Smooth muscle cell of the brain vasculature (primary cell): Measurements from ENCODE around the gene OXCT2.
"Not testable (repeated sequence)": the region's sequence is repeated elsewhere in the genome, so short reads cannot be mapped to it uniquely, and the experiment has no call there.

Experiments used
- DNase-seq: peaks from one replicate; pipeline ENCODE4 v3.0.0-alpha.2; 2012; ENCODE audit warnings: low read depth, low spot score

The OXCT2 gene

DNA sequence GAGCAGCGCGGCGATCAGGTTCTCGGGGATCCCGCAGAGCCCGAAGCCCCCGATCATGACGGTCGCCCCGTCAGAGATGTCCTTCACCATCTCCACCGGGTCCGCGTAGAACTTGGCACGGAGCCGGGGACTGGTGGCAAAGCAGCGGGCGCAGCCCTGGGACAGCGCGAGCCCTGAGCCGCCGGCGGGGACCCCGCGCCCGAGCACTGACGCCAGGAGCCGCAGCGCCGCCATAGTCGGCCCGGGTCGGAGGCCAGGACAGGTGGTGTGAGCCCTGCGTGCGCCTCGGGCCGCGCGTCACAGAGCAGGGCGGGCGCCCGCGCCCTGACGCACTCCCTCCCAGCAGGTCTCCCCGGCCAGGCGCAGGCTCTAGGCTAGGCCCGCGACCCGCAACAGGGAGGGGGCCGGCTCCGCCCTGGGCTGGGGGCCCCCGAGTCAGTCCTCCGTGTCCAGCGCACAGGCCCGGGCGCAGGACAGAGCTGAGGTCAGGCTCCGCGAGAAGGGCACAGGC lies at the start of gene OXCT2:
Gene OXCT2 (minus strand): TSS at position 327 of the 511 bp plus-strand sequence. CDS start 93 bp downstream, at position 234.
- not testable (repeated sequence) for DNase-seq

DNA sequence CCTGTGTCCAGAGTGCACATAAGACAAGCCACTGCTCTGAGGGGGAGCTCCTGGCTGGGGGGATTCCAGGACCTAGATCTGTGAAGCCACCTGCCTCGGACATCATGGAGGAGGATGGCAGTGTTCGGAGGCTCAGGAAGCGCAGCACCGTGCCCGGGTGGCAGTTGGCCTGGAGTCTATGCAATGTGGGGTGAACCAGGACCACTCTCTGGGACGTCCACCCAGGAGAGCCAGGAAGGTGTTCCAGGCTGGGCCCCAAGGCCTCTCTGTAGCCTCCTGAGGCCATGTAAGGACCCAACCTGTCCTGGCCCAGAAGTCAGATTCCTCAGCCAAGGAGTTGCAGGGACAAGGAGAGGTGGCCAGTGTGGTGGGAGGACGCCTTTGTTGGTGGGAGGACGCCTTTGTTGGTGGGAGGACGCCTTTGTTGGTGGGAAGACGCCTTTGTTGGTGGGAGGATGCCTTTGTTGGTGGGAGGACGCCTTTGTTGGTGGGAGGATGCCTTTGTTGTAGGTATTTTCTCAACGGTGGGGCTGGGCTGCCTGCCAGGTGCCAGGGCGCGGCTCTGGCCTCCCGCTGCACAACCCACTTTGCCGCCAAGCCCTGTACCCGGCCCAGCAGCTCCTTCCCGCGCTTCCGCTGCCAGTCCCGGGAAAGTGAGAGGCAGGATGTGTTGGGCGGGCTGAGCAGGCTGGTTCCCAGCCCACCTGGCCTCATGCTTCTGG lies 48.1 kb upstream of the OXCT2 start:
- DNase-seq: no peak

DNA sequence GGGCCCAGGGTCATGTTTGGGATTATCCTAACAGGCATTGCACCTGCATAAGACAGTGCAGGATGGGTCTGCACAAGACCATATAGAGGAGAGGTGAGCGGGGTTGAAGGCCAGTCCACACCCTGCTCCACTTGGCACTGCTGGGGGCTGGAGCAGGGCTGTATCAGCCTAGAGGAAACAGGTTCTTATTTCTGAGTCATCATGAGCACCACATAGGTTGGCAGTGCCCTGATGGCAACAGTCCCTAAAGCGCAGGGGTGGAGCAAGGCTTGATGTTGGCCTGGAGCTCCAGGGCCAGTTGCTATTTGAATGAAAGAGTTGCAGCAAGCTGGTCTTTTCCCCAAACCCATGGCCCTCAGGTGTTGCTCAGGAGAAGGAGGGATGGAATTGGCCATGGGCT lies 47.3 kb upstream of the OXCT2 start:
- no peak for DNase-seq

DNA sequence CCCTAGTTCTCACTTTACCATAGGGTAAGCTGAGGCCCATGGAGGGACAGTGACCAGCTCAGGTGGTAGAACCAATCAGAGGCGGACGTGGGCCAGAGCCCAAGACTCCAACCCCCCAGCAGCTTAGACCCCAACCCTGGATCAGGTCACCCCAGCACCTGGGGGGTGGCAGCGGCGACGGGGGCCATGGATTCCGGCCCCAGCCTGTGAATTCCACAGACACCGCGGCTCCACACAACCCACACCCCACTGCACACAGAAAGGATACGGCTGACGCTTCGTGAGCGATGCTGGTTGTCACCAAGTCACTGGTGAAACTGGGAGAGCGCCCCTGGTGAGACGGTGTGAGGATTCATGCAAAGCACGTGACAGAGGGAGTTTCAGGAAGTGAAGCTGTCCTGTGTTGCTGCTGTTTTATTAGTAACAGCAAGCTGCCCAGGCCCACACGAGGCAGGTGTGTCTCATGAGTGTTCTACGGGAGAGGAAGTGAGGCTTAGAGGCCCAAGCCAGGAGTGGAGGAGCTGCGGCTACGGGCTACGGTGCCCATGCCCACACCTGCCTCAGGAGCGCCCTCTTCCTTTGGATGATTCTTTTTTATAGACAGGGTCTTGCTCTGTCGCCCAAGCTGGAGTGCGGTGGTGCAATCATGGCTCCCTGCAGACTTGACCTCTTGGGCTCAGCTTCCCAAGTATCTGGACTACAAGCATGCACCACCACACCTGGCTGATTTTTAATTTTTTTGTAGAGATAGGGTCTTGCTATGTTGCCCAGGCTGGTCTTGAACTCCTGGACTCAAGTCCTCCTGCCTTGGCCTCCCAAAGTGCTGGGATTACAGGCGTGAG lies 46.2 kb upstream of the OXCT2 start:
- DNase-seq: not testable (repeated sequence)

DNA sequence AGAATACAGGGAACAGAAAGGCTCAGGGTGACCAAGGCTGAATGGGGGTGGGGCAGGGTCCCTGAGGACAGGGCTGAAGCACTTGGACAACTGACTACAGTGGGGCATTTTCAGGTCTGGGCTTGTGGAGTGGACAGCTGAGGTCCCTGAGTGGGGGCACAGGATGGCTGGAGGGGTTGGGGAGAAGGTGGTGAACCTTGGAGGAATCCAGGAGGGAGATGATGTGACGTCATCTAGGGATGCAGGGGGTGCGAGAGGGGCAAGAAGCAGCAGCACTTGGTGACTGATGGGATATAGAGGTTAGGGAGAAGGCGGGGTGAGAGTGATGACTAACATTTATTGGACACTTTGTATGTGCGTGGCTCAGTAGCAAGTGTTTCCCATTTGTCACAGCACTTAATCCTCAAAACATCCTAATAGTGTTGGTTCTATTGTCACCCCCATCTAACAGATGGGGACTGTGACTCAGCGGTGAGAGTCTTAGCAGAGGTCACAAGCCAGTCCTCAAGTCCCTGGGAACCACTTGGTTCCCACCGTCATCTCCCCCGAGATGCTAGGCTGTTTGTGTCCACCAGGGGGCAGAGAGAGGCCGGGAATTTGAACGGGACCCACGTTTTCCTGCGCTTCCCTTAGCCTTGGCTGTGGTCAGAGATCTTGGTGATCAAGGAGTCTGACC lies 45.4 kb upstream of the OXCT2 start:
- DNase-seq: peak; percentile 18

DNA sequence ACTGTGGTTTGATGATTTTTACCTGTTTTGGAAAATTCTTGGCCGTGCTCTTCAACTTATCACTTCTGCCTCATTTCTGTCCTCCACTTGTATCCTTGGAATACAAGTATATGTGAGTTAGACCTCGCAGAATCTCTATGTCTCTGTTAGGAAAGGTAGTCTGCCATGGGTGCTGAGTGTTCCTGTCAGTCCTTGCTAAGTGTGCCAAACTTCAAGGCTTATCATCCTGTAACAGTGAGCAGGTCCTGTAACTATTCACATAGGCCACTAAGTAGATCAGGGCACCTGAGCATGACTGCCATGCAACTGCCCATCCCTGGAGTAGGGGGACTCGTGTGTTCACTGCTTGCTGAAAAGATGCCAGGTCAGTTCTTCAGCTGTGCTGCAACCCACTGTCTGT lies 41.8 kb upstream of the OXCT2 start:
- no peak for DNase-seq

DNA sequence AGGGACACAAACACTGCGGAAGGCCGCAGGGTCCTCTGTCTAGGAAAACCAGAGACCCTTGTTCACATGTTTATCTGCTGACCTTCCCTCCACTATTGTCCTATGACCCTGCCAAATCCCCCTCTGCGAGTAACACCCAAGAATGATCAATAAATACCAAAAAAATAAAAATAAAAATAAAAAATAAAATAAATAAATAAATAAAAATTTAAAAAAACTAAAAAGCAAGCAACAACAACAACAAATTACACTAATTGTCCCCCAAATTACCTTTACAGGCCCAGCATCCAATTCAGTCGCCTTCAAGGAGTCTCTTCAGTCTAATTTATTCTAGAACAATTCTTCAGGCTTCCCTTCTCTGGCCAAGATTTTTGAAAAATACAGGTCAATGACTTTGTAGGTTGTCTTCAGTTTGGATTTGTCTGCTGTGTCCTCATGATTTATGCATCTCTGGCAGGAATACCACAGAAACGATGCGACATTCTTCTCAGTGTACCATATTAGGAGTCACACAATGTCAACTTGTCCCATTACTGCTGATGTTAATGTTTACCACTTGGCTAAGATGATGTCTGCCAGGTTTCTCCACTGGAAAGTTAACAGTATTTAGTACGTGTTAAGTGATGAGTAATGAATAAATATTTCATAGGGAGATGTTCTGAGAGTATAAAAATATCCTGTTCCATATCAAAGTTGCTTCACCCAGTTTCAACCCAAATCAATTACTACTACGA lies 37.8 kb upstream of the OXCT2 start:
- DNase-seq: no peak

DNA sequence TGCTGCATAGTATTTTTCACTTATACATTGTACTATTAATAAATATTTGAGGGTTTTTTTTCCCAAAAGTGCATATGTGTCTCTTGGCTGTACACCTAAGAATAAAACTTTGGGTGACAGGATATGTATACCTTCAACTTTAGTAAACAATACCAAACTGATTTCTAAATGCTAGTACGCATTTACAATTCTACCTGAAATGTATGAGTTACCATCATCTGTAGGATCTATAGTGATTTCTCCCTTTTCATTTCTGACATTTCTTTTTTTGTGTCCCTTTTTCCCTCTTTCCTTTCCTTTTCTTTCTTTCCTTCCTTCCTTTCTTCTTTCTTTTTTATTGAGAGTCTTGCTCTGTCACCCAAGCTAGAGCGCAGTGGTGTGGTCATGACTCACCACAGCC lies 34.2 kb upstream of the OXCT2 start:
- no peak for DNase-seq

DNA sequence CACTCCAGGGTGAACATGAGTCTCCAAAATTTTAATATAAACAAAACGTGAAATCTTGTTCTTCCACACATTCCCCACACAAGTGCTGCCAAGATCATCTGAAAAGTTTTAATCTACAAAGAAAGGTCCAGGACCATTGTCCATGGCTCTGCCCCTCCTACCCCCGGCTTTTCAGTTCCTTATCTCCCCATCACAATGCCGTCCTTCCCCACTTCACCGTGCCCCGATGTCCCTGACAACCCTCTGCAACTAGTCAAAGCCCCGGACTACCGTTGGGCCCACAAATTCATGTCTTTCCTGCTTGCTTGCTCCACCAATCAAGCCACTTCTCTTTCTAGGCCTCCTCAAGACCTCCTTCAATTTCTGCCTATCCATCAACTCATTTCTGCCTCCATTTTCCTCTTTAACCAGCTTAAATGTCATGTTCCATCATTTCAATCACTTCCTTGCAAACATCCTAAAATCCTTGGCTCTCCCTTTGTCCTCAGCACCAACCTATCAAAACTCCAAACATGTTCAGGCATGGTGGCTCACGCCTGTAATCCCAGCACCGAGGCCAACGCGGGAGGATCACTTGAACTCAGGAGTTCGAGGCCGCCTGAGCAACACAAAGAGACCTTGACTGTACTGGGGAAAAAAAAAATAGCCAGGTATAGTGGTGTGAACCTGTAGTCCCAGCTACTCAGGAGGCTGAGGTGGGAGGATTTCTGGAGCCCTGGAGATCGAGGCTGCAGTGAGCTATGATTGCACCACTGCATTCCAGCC lies 31.5 kb upstream of the OXCT2 start:
- no peak for DNase-seq

DNA sequence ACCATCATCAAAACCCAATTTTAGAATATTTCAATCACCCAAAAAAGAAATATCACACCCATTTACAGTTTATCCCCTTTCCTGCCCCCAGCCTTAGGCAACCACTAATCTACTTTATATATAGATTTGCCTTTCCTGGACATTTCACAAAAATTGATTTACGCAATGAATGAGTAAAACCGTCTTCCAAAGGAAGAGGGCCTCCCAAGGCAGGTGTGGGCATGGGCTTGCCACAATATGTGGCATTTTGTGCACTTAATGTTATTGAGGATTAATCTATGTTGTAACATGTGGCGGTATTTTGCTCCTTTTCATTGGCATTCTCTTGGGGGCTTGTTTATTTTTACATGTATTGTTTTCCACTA lies 29.3 kb upstream of the OXCT2 start:
- DNase-seq: no peak

DNA sequence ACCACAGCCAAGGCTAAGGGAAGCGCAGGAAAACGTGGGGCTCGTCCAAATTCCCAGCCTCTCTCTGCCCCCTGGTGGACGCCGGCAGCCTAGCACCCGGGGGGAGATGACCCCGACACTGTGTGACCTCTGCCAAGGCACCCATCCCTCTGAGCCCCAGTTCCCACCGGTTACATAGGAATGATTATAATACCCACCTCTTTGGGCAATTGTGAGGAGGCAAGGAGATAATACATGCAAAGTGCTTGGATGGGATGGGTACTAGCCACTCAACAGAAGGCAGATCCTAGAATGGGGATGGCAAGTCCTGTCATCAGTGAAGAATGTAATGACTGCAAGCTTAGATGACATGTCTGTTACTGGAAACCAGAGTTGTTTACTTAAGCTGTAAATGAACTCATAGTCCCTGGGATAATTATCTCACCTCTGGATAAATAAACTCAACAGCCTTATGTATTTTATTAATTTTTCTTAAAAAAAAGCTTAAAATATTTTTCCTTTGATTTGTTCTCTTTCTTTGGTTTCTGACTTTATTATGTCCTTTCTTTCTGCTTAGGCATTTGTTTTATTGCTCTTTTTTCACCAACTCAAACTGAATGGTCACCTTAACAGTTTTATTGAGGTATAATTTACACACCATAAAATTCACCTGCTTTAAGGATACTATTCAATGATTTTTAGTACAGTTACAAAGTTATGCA lies 28.8 kb upstream of the OXCT2 start:
- DNase-seq: no peak

DNA sequence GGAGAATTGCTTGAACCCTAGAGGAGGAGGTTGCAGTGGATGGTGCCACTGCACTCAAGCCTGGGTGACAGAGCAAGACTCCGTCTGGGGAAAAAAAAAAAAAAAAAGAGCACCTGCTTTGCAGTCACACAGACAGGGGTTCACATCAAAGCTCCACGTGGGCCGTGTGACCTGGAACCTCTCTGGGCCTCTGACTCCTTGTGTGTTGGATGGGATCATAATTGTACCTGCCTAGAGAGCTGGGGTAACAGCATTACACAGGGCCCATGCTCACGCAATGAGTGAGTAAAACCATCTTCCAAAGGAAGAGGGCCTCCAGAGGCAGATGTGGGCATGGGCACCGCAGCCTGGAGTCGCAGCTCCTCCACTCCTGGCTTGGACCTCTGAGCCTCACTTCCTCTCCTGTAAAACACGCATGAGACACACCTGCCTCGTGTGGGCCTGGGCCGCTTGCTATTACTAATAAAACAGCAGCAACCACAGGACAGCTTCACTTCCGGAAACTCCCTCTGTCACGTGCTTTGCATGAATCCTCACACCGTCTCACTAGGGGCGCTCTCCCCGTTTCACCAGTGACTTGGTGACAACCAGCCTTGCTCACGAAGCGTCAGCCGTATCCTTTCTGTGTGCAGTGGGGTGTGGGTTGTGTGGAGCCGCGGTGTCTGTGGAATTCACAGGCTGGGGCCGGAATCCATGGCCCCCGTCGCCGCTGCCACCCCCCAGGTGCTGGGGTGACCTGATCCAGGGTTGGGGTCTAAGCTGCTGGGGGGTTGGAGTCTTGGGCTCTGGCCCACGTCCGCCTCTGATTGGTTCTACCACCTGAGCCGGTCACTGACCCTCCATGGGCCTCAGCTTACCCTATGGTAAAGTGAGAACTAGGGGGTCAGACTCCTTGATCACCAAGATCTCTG lies 28.0 kb upstream of the OXCT2 start:
- not testable (repeated sequence) for DNase-seq

DNA sequence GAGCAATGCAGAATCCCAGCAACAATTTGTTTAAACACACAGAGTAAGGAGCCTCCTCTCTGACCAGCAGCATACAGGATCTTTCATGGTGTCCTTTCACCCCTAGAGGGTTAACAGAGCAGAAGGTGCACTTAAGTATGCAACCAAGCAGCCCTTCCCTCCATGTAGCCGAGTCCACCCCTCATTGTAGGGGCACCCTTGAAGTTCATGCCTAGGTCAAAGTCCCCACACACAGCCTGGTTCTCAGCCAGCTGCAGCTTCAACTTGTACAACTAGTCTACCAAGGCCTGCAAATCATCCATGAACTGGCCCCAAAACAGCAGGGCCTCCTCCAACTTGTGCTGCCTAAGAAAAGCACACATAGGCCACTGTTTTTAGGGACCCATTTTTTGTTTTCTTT lies 24.5 kb upstream of the OXCT2 start:
- DNase-seq: no peak

DNA sequence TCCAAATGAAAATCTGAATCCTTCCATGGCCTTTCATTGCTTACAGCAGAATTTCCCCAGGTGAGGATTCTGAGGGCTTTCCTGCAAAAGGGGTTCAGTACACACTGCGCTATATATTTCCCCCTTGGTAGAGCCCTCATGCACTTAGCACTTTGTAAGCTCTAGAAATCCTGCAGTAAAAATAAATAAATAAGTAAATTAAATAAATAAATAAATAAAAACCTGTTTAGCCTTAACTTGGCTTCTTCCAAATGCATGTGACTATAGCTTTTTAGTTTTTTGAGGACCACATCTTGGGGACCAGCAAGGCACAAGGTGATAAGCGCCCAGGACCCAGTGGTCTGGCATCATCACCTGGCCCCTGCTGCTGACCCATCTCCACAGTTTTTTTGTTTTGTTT lies 20.7 kb upstream of the OXCT2 start:
- DNase-seq: no peak

DNA sequence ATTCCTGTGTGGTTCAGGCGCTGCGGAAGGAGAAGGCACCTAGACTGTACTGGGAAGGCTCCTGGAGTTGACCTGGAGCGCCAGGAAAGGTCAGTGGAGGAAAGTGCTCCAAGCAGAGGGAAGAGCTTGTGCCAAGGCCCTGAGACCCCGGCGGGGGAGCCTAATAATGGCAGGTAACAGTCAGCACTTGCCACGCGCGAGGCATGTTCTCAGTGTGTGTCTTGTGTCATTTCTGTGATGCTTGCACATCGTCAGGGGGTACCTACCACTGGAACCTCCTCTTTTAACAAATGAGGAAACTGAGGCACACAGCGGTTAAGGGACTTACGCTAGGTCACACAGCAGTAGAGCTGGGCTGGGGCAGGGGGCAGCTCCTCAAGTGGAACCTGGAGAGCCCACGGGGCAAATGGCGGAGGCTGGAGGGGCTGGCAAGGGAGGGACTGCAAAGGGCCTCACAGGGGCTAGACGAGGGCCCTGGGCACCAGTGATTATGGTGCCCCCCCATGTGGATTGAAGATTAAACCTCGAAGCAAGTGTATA lies 18.5 kb upstream of the OXCT2 start:
- no peak for DNase-seq

DNA sequence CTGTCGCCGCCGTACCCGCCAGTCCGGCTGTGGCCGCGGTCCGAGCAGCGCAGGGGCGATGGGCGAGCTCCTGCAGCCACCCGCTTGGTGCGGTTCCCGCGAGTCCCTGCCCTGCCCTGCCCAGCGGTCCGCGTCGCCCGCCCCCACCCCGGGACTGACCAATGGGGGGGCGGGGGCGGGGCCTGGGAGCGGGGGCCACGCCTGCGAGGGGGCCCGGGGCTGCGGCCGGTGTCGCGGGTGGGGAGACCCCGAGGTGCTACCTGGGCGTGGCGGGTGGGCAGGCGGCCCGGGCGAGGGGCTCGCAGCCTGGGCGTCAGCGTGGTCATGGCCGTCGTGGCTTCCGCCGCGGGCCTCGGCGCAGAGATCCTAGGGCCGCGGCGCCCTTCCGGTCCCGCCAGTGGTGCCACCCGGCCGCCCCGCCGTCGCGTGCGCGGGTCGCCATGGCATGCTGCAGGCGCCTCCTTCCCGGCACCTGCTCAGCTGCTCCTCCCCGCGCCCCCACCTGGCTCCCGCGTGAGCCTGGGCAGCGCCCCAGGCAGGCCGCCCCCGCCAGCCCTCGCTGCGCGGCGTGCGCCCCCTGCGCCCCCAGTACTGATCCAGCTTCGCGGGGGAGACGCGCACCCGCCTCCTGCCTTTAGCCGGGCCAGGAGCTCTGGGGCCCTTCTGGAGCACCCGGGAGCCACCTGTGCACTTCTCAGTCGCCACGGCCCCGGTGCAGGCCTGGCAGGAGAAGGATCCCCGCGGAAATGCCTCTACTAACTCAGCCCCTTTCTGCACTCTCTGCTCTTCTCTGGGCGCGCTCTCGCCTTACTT lies 17.8 kb upstream of the OXCT2 start, which contains the start of gene BMP8B:
Gene BMP8B (minus strand): TSS at position 108 of the 813 bp plus-strand sequence. CDS start 380 bp downstream, outside the sequence.
- DNase-seq: no peak

DNA sequence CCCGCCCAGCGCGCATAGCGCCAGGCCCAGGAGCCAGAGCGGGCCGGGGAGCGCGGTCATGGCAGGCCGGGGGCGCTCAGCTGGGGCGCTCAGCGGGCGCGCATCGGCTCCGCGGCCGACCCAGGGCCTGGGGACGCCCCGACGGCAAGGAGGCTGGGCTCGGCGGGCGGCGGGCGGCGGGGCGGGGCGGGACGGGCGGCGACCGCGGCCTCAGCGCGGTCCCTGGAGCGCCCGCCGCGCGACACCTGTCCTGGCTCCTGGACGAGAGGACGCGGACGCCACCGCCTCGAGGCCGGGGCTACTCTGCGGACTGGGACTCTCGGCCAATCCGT lies 17.2 kb upstream of the OXCT2 start:
- no peak for DNase-seq

DNA sequence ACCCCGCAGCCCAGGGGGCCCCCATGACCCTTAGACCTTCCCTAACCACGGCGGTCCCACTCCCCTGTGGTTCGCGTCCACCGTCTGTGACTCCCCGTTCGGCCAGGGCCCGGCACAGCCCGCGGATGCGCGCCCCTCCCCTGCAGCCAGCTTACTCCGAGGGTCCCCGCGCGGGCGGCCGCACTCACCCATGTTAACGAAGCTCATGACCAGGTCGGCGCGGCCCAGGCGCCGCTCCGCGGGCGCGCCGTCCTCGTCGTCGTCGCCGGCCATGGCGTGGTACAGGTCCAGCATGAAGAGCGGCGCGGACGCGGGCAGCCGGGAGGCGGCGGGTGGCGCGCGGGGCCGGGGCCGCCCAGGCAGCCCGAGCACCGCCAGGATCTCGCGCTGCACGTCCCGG lies 16.8 kb upstream of the OXCT2 start:
- DNase-seq: not testable (repeated sequence)
